Ishikawa (cell line): ENCODE data around the gene LRRC8D.
A peak's percentile ranks its signal among the peaks of the same experiment; 100 is the strongest.

ENCODE experiments used
- CEBPB ChIP-seq: IDR thresholded peaks from 2 replicates; pipeline ENCODE4 v1.6.1; 2012
- CREB1 ChIP-seq: IDR thresholded peaks from 2 replicates; pipeline ENCODE4 v1.6.1; 2012; ENCODE audit warnings: low read depth
- EGR1 ChIP-seq: IDR thresholded peaks from 2 replicates; pipeline ENCODE4 v1.6.1; 2012
- EP300 ChIP-seq: IDR thresholded peaks from 2 replicates; pipeline ENCODE4 v1.6.1; 2012; ENCODE audit warnings: borderline replicate concordance
- FOXM1 ChIP-seq: IDR thresholded peaks from 2 replicates; pipeline ENCODE4 v1.6.1; 2012; ENCODE audit warnings: low read depth, borderline replicate concordance
- NFIC ChIP-seq: IDR thresholded peaks from 2 replicates; pipeline ENCODE4 v1.6.1; 2012
- RAD21 ChIP-seq: IDR thresholded peaks from 2 replicates; pipeline ENCODE4 v1.6.1; 2012; ENCODE audit warnings: low read depth
- REST ChIP-seq: IDR thresholded peaks from 2 replicates; pipeline ENCODE4 v1.6.1; 2012; ENCODE audit warnings: low read depth, mild to moderate bottlenecking
- TAF1 ChIP-seq: IDR thresholded peaks from 2 replicates; pipeline ENCODE4 v1.6.1; 2012; ENCODE audit warnings: low read depth, mild to moderate bottlenecking
- TCF12 ChIP-seq: IDR thresholded peaks from 2 replicates; pipeline ENCODE4 v1.6.1; 2012; ENCODE audit warnings: low read depth
- TEAD4 ChIP-seq: IDR thresholded peaks from 2 replicates; pipeline ENCODE4 v1.6.1; 2012
- YY1 ChIP-seq: IDR thresholded peaks from 2 replicates; pipeline ENCODE4 v1.6.1; 2012; ENCODE audit warnings: low read depth
- ZBTB7A ChIP-seq: IDR thresholded peaks from 2 replicates; pipeline ENCODE4 v1.6.1; 2012; ENCODE audit warnings: low read depth
- TF ChIP-seq, protein P1 (sequence below): IDR thresholded peaks from 2 replicates; pipeline ENCODE4 v1.6.1; 2012
- TF ChIP-seq, protein P2 (sequence below): IDR thresholded peaks from 2 replicates; pipeline ENCODE4 v1.6.1; 2012

The LRRC8D gene

GRCh38 chr1:89973471-89974127, 152.8 kb downstream of the LRRC8D start:
- no peak for TF ChIP-seq TEAD4
- no peak for TF ChIP-seq TCF12
- no peak for TF ChIP-seq FOXM1
- no peak for TF ChIP-seq CEBPB
- TF ChIP-seq EP300, result no peak
- TF ChIP-seq RAD21, result no peak
- TF ChIP-seq ZBTB7A, result no peak
- no peak for TF ChIP-seq REST
- TF ChIP-seq CREB1, result no peak
- TF ChIP-seq, protein P1, sequence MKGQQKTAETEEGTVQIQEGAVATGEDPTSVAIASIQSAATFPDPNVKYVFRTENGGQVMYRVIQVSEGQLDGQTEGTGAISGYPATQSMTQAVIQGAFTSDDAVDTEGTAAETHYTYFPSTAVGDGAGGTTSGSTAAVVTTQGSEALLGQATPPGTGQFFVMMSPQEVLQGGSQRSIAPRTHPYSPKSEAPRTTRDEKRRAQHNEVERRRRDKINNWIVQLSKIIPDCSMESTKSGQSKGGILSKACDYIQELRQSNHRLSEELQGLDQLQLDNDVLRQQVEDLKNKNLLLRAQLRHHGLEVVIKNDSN, result no peak
- TF ChIP-seq EGR1, result no peak
- TF ChIP-seq TAF1, result no peak
- no peak for TF ChIP-seq YY1
- TF ChIP-seq NFIC, result no peak
- TF ChIP-seq, protein P2, sequence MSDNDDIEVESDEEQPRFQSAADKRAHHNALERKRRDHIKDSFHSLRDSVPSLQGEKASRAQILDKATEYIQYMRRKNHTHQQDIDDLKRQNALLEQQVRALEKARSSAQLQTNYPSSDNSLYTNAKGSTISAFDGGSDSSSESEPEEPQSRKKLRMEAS, result no peak

DNA sequence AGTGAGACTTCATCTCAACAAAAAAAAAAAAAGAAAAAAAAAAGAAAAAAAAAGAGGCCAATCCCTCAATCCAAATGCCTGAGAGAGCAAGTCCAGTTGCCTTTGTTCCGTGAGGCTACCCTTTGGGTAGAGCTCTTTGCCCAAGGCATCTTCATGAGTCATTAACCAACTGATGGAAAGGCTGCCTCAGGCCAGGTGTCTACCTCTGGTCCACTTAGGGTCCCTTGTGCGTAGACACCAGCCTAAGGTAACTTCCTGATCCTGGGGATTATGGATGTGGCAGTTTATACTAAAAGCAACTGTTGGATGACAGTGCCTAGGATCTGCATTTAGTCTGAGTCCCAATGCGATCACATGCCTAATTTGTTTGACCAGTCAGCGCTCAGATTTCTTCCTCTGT, 153.4 kb downstream of the LRRC8D start:
- TF ChIP-seq, protein P1, result no peak
- TF ChIP-seq TCF12 (no peak), CEBPB (no peak), NFIC (no peak), REST (no peak), FOXM1 (no peak), EP300 (no peak), YY1 (no peak), TAF1 (no peak)
- TF ChIP-seq, protein P2, result no peak

- TF ChIP-seq EGR1 (no peak), CEBPB (no peak), YY1 (no peak)
Measured at GRCh38 chr1:89974696-89975470, 154.1 kb downstream of the LRRC8D start.

DNA sequence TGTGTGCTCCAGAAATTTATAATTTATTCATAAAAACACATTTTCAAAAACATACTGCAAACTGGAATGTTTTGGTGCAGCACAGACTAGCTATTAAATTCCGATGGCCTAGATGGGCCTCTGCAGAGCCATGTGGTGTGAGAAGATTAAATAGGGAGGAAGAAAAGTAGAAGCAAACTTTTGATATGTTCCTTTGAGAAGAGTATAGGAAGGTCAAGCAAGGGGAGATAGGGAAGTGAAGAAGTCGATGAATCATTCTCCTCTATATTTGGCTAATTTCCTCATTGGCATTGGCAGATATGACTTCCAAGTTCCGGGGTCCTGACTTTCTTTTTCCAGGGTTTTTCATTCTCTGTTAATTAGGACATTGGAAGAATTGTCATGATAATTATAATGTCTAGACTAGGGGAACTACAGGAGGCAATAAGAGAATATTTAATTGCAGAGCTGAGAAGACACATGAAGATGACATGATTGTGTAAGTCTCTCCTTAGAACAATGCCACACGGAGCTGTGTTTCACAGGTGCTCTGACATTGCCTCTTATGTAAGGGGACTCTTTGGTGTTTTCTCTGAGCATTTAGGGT, 154.8 kb downstream of the LRRC8D start:
- TF ChIP-seq EGR1, result no peak

GRCh38 chr1:89978755-89979154, 157.9 kb downstream of the LRRC8D start:
- TF ChIP-seq TAF1 (no peak), CEBPB (no peak), YY1 (no peak)

GRCh38 chr1:89980605-89981004, 159.8 kb downstream of the LRRC8D start:
- no peak for TF ChIP-seq EGR1
- TF ChIP-seq RAD21, result no peak
- no peak for TF ChIP-seq TCF12
- no peak for TF ChIP-seq TAF1

- TF ChIP-seq REST (no peak), NFIC (0 out of 2 replicates have a peak, but pooled peaks have one; percentile 47)
Measured at GRCh38 chr1:89986020-89986419, 165.2 kb downstream of the LRRC8D start.
